SK-N-SH (cell line): Measurements from ENCODE around the gene HOXA6. TPM values are rescaled to one million over a fixed set of nuclear protein-coding genes. Genes with fewer than 3 reads are reported as not detected.

Experiments used
- CTCF ChIA-PET: fragments of 300-600, 350-600 bp; formaldehyde crosslinking; extraction: SDS; loops from one replicate; lab custom pipeline; 2021; lab: Yijun Ruan, JAX
- POLR2A ChIA-PET: fragments of 350-600 bp; sonication (Branson Sonifier 250); formaldehyde crosslinking; extraction: SDS; loops from one replicate; lab custom pipeline; 2020; ENCODE audit warnings: antibody characterized with exemption, inconsistent platforms; lab: Yijun Ruan, JAX
- DNase-seq: peaks from one replicate; pipeline ENCODE4 v3.0.0; 2012
- H2AFZ ChIP-seq: fragments of 200-600 bp; sonication (generic); 2 replicates; pipeline ENCODE4 v1.8.1; 2016; ENCODE audit warnings: antibody characterized with exemption, mild to moderate bottlenecking, low read depth
- H3F3A ChIP-seq: fragments of 200-600 bp; sonication (generic); replicated peaks from 2 replicates; pipeline ENCODE3; 2016; ENCODE audit warnings: antibody characterized with exemption, mild to moderate bottlenecking; ENCODE audit not compliant: insufficient read depth
- H3K27ac ChIP-seq, 2 experiments: fragments of 200-500 bp in 1 of 2; fragments of 200-600 bp in 1 of 2; sonication (Bioruptor generic) in 1 of 2; sonication (generic), shearing (Covaris generic) in 1 of 2; 2 replicates each; pipeline versions ENCODE4 v1.5.1 to v1.6.1; 2014 to 2016; ENCODE audit warnings: low read depth in 2 of 2, inconsistent platforms in 1 of 2, low read length in 1 of 2, mild to moderate bottlenecking in 1 of 2, mixed read lengths in 1 of 2
- H3K27me3 ChIP-seq: fragments of 200-600 bp; sonication (generic), shearing (Covaris generic); 2 replicates; pipeline ENCODE4 v1.6.1; 2016; ENCODE audit warnings: mixed run types; ENCODE audit not compliant: insufficient read depth
- H3K36me3 ChIP-seq, 2 experiments: fragments of 200-500 bp in 1 of 2; fragments of 200-600 bp in 1 of 2; sonication (Bioruptor generic) in 1 of 2; sonication (generic) in 1 of 2; replicated peaks in 1 of 2; 2 replicates each; pipeline versions ENCODE3 to v1.5.1; 2014 to 2016; ENCODE audit warnings: low read length in 1 of 2, mild to moderate bottlenecking in 1 of 2; ENCODE audit not compliant: insufficient read depth in 2 of 2, control insufficient read depth in 1 of 2
- H3K4me1 ChIP-seq, 2 experiments: fragments of 200-500 bp in 1 of 2; fragments of 200-600 bp in 1 of 2; sonication (Bioruptor generic) in 1 of 2; sonication (generic), shearing (Covaris generic) in 1 of 2; 2 replicates each; pipeline versions ENCODE4 v1.5.1 to v1.6.1; 2014 to 2016; ENCODE audit warnings: low read depth in 1 of 2, low read length in 1 of 2, mixed run types in 1 of 2; ENCODE audit not compliant: insufficient read depth in 2 of 2, control insufficient read depth in 1 of 2
- H3K4me2 ChIP-seq: fragments of 200-600 bp; sonication (generic), shearing (Covaris generic); 2 replicates; pipeline ENCODE4 v1.6.1; 2017; ENCODE audit warnings: mixed run types
- H3K4me3 ChIP-seq, 2 experiments: fragments of 200-500 bp in 1 of 2; fragments of 200-600 bp in 1 of 2; sonication (Bioruptor generic) in 1 of 2; sonication (generic), shearing (Covaris generic) in 1 of 2; 2 replicates each; pipeline versions ENCODE4 v1.5.1 to v1.8.1; 2014 to 2016; ENCODE audit warnings: low read depth in 2 of 2, inconsistent platforms in 1 of 2, low read length in 1 of 2, mild to moderate bottlenecking in 1 of 2, mixed read lengths in 1 of 2, moderate library complexity in 1 of 2
- H3K79me2 ChIP-seq: fragments of 200-600 bp; sonication (generic); 2 replicates; pipeline ENCODE4 v1.8.1; 2017; ENCODE audit warnings: mild to moderate bottlenecking; ENCODE audit not compliant: insufficient read depth
- H3K9ac ChIP-seq: fragments of 200-600 bp; sonication (generic); 2 replicates; pipeline ENCODE4 v1.6.1; 2017; ENCODE audit warnings: mixed run types
- H3K9me2 ChIP-seq: fragments of 200-600 bp; sonication (generic); 2 replicates; pipeline ENCODE4 v1.6.1; 2017; ENCODE audit warnings: mixed run types
- H3K9me3 ChIP-seq: fragments of 200-600 bp; sonication (generic); 2 replicates; pipeline ENCODE4 v1.6.1; 2017; ENCODE audit warnings: mixed run types, mild to moderate bottlenecking, moderate library complexity
- H4K20me1 ChIP-seq: fragments of 200-600 bp; sonication (generic); 2 replicates; pipeline ENCODE4 v1.6.1; 2017; ENCODE audit warnings: mild to moderate bottlenecking, mixed run types; ENCODE audit not compliant: insufficient read depth
- CTCF ChIP-seq: fragments of 200-600 bp; sonication (generic); IDR thresholded peaks from 2 replicates; pipeline ENCODE4 v1.6.1; 2017; ENCODE audit warnings: antibody characterized with exemption, mild to moderate bottlenecking, moderate library complexity
- ELF1 ChIP-seq: IDR thresholded peaks from 2 replicates; pipeline ENCODE4 v1.4.0; 2012
- EZH2phosphoT487 ChIP-seq: fragments of 200-600 bp; sonication (generic); IDR thresholded peaks from 2 replicates; pipeline ENCODE4 v1.6.1; 2017; ENCODE audit warnings: low read depth, mixed run types, mild to moderate bottlenecking, antibody characterized with exemption, moderate library complexity, borderline replicate concordance
- FOXJ3 ChIP-seq: sonication (generic); formaldehyde crosslinking; IDR thresholded peaks from 2 replicates; pipeline ENCODE4 v1.5.1; 2020; ENCODE audit warnings: mild to moderate bottlenecking, missing genetic modification reagents
- FOXM1 ChIP-seq: IDR thresholded peaks from 2 replicates; pipeline ENCODE4 v1.4.0; 2012; ENCODE audit warnings: low read depth, mild to moderate bottlenecking
- MAX ChIP-seq: IDR thresholded peaks from 2 replicates; pipeline ENCODE4 v1.4.0; 2012; ENCODE audit warnings: low read depth
- PBX3 ChIP-seq: IDR thresholded peaks from 2 replicates; pipeline ENCODE4; 2012
- POLR2AphosphoS5 ChIP-seq: IDR thresholded peaks from 2 replicates; pipeline ENCODE4 v1.6.1; 2012; ENCODE audit warnings: low read depth, low read length
- REST ChIP-seq: IDR thresholded peaks from 2 replicates; pipeline ENCODE4 v1.6.1; 2012; ENCODE audit warnings: mild to moderate bottlenecking, low read depth, low read length, moderate library complexity
- SMC3 ChIP-seq: IDR thresholded peaks from 2 replicates; pipeline ENCODE4 v1.6.1; 2012; ENCODE audit warnings: low read depth, low read length, improper control_type of control experiment
- TAF1 ChIP-seq: IDR thresholded peaks from 2 replicates; pipeline ENCODE4 v1.6.1; 2012; ENCODE audit warnings: low read depth, mild to moderate bottlenecking, low read length, moderate library complexity, borderline replicate concordance
- TEAD4 ChIP-seq: IDR thresholded peaks from 2 replicates; pipeline ENCODE4 v1.4.0; 2012; ENCODE audit warnings: mild to moderate bottlenecking, borderline replicate concordance; ENCODE audit not compliant: insufficient read depth
- USF2 ChIP-seq: fragments of 150-350 bp; IDR thresholded peaks from 2 replicates; pipeline ENCODE4 v1.6.1; 2017; ENCODE audit warnings: antibody characterized with exemption, low read length, low read depth, borderline replicate concordance
- ZBTB33 ChIP-seq: IDR thresholded peaks from 2 replicates; pipeline ENCODE4 v1.4.0; 2012; ENCODE audit warnings: low read depth, borderline replicate concordance
- WGBS: methylation state at CpG from one replicate; pipeline ENCODE4 v1.1.6; 2017; ENCODE audit warnings: low lambda C conversion rate; 5-methylcytosine and 5-hydroxymethylcytosine counted together
- polyA plus RNA-seq, 3 experiments: library from polyadenylated mRNA; depleted of rRNA; stranded (reverse); fragments of >200 nt; gene quantifications; 2 replicates each; pipeline ENCODE4 v1.2.3, GENCODE V29; 2012

HOXA6 gene
- polyA plus RNA-seq, 1 of the 3 experiments (the other 2 are of a cell fraction) = not detected

- TF ChIP-seq EZH2phosphoT487 (0 out of 2 replicates have a peak, but pooled peaks have one; percentile 16), FOXJ3 (CRISPR knock-in tag) (no peak), ZBTB33 (no peak), FOXM1 (no peak), TAF1 (no peak), USF2 (no peak), ELF1 (no peak), SMC3 (peak; percentile 28; the same call in 1 of the 2 replicates), POLR2AphosphoS5 (no peak)
These were observed 4.3 kb downstream of the HOXA6 start, which contains the start of gene HOXA5 (continued) for GRCh38 chr7:27143023-27143949.

GRCh38 chr7:27142580-27143022, 5.0 kb downstream of the HOXA6 start:
- Histone ChIP-seq H3K9me2 (no peaks in the 10 kb centered on the region), H3K79me2 (no peaks in the 10 kb centered on the region), H3K27ac (no peak overlapping the region), H4K20me1 (no peaks in the 10 kb centered on the region), H3K4me1 (peaks cover 11 to 12% of the 10 kb centered on the region in 2 experiments; a peak in 1 of 4 replicates), H3K36me3 (no peaks in the 10 kb centered on the region), H2AFZ (no peak overlapping the region), H3F3A (no peaks in the 10 kb centered on the region), H3K9ac (no peak overlapping the region)
- DNase-seq = no peak
- WGBS = 11% methylated on average over 29 of the region's 29 CpGs
- CTCF ChIA-PET = interaction anchor here (1.0 to 10.9 kb wide), 13 partner anchors 9 to 1250 kb away, joined by 3 to 270 read pairs (median 7); partner anchors contain the start of genes HOXA3, HOXA4 and HOXA7
- POLR2A ChIA-PET = no interaction called here
- TF ChIP-seq USF2 (no peak), EZH2phosphoT487 (peak; percentile 39; the same call in 1 of the 2 replicates), REST (no peak), CTCF (no peak), TEAD4 (no peak), PBX3 (no peak), SMC3 (no peak), MAX (no peak)
- TF ChIP-seq, all 33 proteins: peak for 1
- H3K4me2 ChIP-seq = peak overlapping the region; percentile 42; the same call in 1 of the 2 replicates
- no peak overlapping the region for H3K4me3 ChIP-seq
- H3K9me3 ChIP-seq = no peaks in the 10 kb centered on the region
- peaks cover 100% of the 10 kb centered on the region for H3K27me3 ChIP-seq
